Nucleus accumbens (tissue), 56 donors: ENCODE results near the gene CDH2.
A peak's percentile ranks its signal among the peaks of the same experiment; 100 is the strongest.

Source experiments
- DNase-seq, 56 donors: peaks; one replicate each; lab custom pipeline; 2025; lab: John Stamatoyannopoulos, UW

The CDH2 gene

GRCh38 chr18:28134774-28135173 lies 42.2 kb downstream of the CDH2 start:
- DNase-seq: no peak

- no peak for DNase-seq
These were observed 44.8 kb downstream of the CDH2 start for GRCh38 chr18:28132084-28132483.

- DNase-seq: no peak
These were observed 48.3 kb downstream of the CDH2 start for GRCh38 chr18:28128659-28128980.

GRCh38 chr18:28127763-28128658 lies 48.9 kb downstream of the CDH2 start:
- DNase-seq: no peak

- no peak for DNase-seq
These were observed 49.7 kb downstream of the CDH2 start for GRCh38 chr18:28127228-28127627.

- DNase-seq: no peak
These were observed 50.2 kb downstream of the CDH2 start for GRCh38 chr18:28126768-28127167.

- no peak for DNase-seq
These were observed 51.9 kb downstream of the CDH2 start for GRCh38 chr18:28125051-28125450.

GRCh38 chr18:28124131-28125029 lies 52.5 kb downstream of the CDH2 start:
- DNase-seq: no peak

GRCh38 chr18:28123401-28124030 lies 53.4 kb downstream of the CDH2 start:
- no peak for DNase-seq

- no peak for DNase-seq
These were observed 56.0 kb downstream of the CDH2 start for GRCh38 chr18:28120828-28121515.

GRCh38 chr18:28116461-28116860 lies 60.5 kb downstream of the CDH2 start:
- no peak for DNase-seq

GRCh38 chr18:28115149-28115550 lies 61.8 kb downstream of the CDH2 start:
- DNase-seq: no peak

- no peak for DNase-seq
These were observed 62.5 kb downstream of the CDH2 start for GRCh38 chr18:28114472-28114871.

GRCh38 chr18:28113271-28114029 lies 63.5 kb downstream of the CDH2 start:
- DNase-seq: no peak

- no peak for DNase-seq
These were observed 64.9 kb downstream of the CDH2 start for GRCh38 chr18:28112056-28112470.

GRCh38 chr18:28110924-28111323 lies 66.0 kb downstream of the CDH2 start:
- DNase-seq: peak in 1 of 56 donors; percentile 4

GRCh38 chr18:28109781-28110560 lies 67.0 kb downstream of the CDH2 start:
- peak in 1 of 56 donors; percentile 29 for DNase-seq

GRCh38 chr18:28108814-28109213 lies 68.1 kb downstream of the CDH2 start:
- peak in 1 of 56 donors; percentile 30 for DNase-seq

- DNase-seq: no peak
These were observed 68.7 kb downstream of the CDH2 start for GRCh38 chr18:28108254-28108653.
